Right forelimb (tissue), 1 donor: ENCODE data around the gene MLYCD.

Source experiments
- DNase-seq: peaks from one replicate; pipeline ENCODE4 v3.0.0-alpha.2; 2018

Gene MLYCD

GRCh38 chr16:83900571-83900970, 1.7 kb downstream of the MLYCD start:
- DNase-seq, result no peak

- no peak for DNase-seq
Observed at GRCh38 chr16:83901101-83901500, 2.2 kb downstream of the MLYCD start.

GRCh38 chr16:83903751-83904150, 4.8 kb downstream of the MLYCD start:
- DNase-seq, result peak; percentile 62

GRCh38 chr16:83906683-83907082, 7.8 kb downstream of the MLYCD start:
- DNase-seq, result no peak

- DNase-seq, result no peak
Observed at GRCh38 chr16:83907111-83907510, 8.2 kb downstream of the MLYCD start.

GRCh38 chr16:83907631-83908250, 8.8 kb downstream of the MLYCD start:
- DNase-seq, result no peak

GRCh38 chr16:83908798-83909197, 9.9 kb downstream of the MLYCD start:
- no peak for DNase-seq

- no peak for DNase-seq
Observed at GRCh38 chr16:83911290-83911689, 12.4 kb downstream of the MLYCD start.

GRCh38 chr16:83912519-83913244, 13.8 kb downstream of the MLYCD start:
- DNase-seq, result no peak

GRCh38 chr16:83913245-83913633, 14.3 kb downstream of the MLYCD start:
- DNase-seq, result no peak

- DNase-seq, result no peak
Observed at GRCh38 chr16:83914091-83914710, 15.3 kb downstream of the MLYCD start.

- no peak for DNase-seq
Observed at GRCh38 chr16:83915081-83915480, 16.2 kb downstream of the MLYCD start.

GRCh38 chr16:83915491-83915890, 16.6 kb downstream of the MLYCD start:
- no peak for DNase-seq

- DNase-seq, result no peak
Observed at GRCh38 chr16:83917152-83918120, 18.5 kb downstream of the MLYCD start.

GRCh38 chr16:83920894-83921491, 22.1 kb downstream of the MLYCD start:
- no peak for DNase-seq

- DNase-seq, result no peak
Observed at GRCh38 chr16:83923581-83924365, 24.9 kb downstream of the MLYCD start.

GRCh38 chr16:83924686-83925085, 25.8 kb downstream of the MLYCD start:
- no peak for DNase-seq

- DNase-seq, result no peak
Observed at GRCh38 chr16:83925095-83925905, 26.4 kb downstream of the MLYCD start.

- no peak for DNase-seq
Observed at GRCh38 chr16:83925957-83926725, 27.2 kb downstream of the MLYCD start.
